ENCODE results near the gene TGIF2. TPM values are rescaled to one million over a fixed set of nuclear protein-coding genes. Genes with fewer than 3 reads are reported as not detected.
"Not testable (repeated sequence)": the region's sequence is repeated elsewhere in the genome, so short reads cannot be mapped to it uniquely, and the experiment has no call there.

TGIF2 gene
- total and polyA plus RNA-seq, 4 donors, result 4.2 to 32.8 (median 11.1) TPM

GRCh38 chr20:36606158-36607066, 33.0 kb downstream of the TGIF2 start:
- peak in 1 of 3 donors; percentile 29 for DNase-seq
- peak overlapping the region; percentile 60 to 91 for H3K9ac ChIP-seq (ENCODE audit: insufficient read depth in 1 of 2, low read length in 2 of 2)
- 1% methylated on average over 31 of the region's 31 CpGs for WGBS, 2 donors
- peaks cover 14 to 20% (median 14%) of the 10 kb centered on the region in 4 donors for H3K36me3 ChIP-seq (ENCODE audit: control insufficient read depth in 4 of 4, insufficient read depth in 4 of 4, low read length in 4 of 4)
- ATAC-seq (ENCODE audit: insufficient read depth, low FRiP score), result no peak
- no peak for TF ChIP-seq CTCF (IDR thresholded peaks at IDR 0.05; ENCODE audit: control extremely low read depth, extremely low read depth)
- H3K27me3 ChIP-seq (ENCODE audit: control insufficient read depth in 3 of 3, insufficient read depth in 3 of 3, low read length in 2 of 3), result no peaks in the 10 kb centered on the region
- H3K9me3 ChIP-seq (ENCODE audit: control insufficient read depth in 4 of 4, insufficient read depth in 3 of 4, low read length in 3 of 4), result no peaks in the 10 kb centered on the region
- H3K4me3 ChIP-seq, result peak overlapping the region; percentile 95
- peak overlapping the region; percentile 89 to 97 for H3K27ac ChIP-seq (ENCODE audit: low read depth in 1 of 2, low read length in 1 of 2)
- H3K4me1 ChIP-seq (ENCODE audit: control insufficient read depth in 5 of 5, insufficient read depth in 5 of 5, low read length in 5 of 5), result peaks cover 0 to 13% (median 0%) of the 10 kb centered on the region in 5 donors

GRCh38 chr20:36607586-36608387, 34.4 kb downstream of the TGIF2 start:
- peaks cover 0 to 13% (median 0%) of the 10 kb centered on the region in 5 donors for H3K4me1 ChIP-seq (ENCODE audit: control insufficient read depth in 5 of 5, insufficient read depth in 5 of 5, low read length in 5 of 5)
- no peaks in the 10 kb centered on the region for H3K27me3 ChIP-seq (ENCODE audit: control insufficient read depth in 3 of 3, insufficient read depth in 3 of 3, low read length in 2 of 3)
- no peak overlapping the region for H3K4me3 ChIP-seq
- H3K36me3 ChIP-seq (ENCODE audit: control insufficient read depth in 4 of 4, insufficient read depth in 4 of 4, low read length in 4 of 4), result peaks cover 19 to 29% (median 22%) of the 10 kb centered on the region in 4 donors
- DNase-seq (no peak), ATAC-seq (ENCODE audit: insufficient read depth, low FRiP score) (no peak)
- TF ChIP-seq CTCF (IDR thresholded peaks at IDR 0.05; ENCODE audit: control extremely low read depth, extremely low read depth), result no peak
- H3K9ac ChIP-seq (ENCODE audit: insufficient read depth in 1 of 2, low read length in 2 of 2), result no peak overlapping the region
- H3K9me3 ChIP-seq (ENCODE audit: control insufficient read depth in 4 of 4, insufficient read depth in 3 of 4, low read length in 3 of 4), result no peaks in the 10 kb centered on the region
- WGBS, 2 donors, result 67 to 77% methylated on average over 7 of the region's 7 CpGs
- peak overlapping the region in 1 of 2 donors; percentile 26 for H3K27ac ChIP-seq (ENCODE audit: low read depth in 1 of 2, low read length in 1 of 2)

- H3K9ac ChIP-seq (ENCODE audit: insufficient read depth in 1 of 2, low read length in 2 of 2); H3K9me3 ChIP-seq (ENCODE audit: control insufficient read depth in 4 of 4, insufficient read depth in 3 of 4, low read length in 3 of 4); ATAC-seq (ENCODE audit: insufficient read depth, low FRiP score); DNase-seq; H3K27ac ChIP-seq (ENCODE audit: low read depth in 1 of 2, low read length in 1 of 2); H3K4me3 ChIP-seq; H3K27me3 ChIP-seq (ENCODE audit: control insufficient read depth in 3 of 3, insufficient read depth in 3 of 3, low read length in 2 of 3): not testable (repeated sequence)
- Histone ChIP-seq H3K4me1 (ENCODE audit: control insufficient read depth in 5 of 5, insufficient read depth in 5 of 5, low read length in 5 of 5) (peaks cover 0 to 13% (median 0%) of the 10 kb centered on the region in 5 donors), H3K36me3 (ENCODE audit: control insufficient read depth in 4 of 4, insufficient read depth in 4 of 4, low read length in 4 of 4) (peaks cover 19 to 33% (median 24%) of the 10 kb centered on the region in 4 donors)
- WGBS, 2 donors, result 79 to 88% methylated on average over 6 of the region's 6 CpGs
Measured at GRCh38 chr20:36608388-36608728, 35.0 kb downstream of the TGIF2 start.

- Histone ChIP-seq H3K4me3 (no peak overlapping the region), H3K36me3 (ENCODE audit: control insufficient read depth in 4 of 4, insufficient read depth in 4 of 4, low read length in 4 of 4) (peaks cover 19 to 54% (median 25%) of the 10 kb centered on the region in 4 donors), H3K9me3 (ENCODE audit: control insufficient read depth in 4 of 4, insufficient read depth in 3 of 4, low read length in 3 of 4) (no peaks in the 10 kb centered on the region), H3K9ac (ENCODE audit: insufficient read depth in 1 of 2, low read length in 2 of 2) (no peak overlapping the region), H3K4me1 (ENCODE audit: control insufficient read depth in 5 of 5, insufficient read depth in 5 of 5, low read length in 5 of 5) (peaks cover 0 to 6% (median 0%) of the 10 kb centered on the region in 5 donors), H3K27ac (ENCODE audit: low read depth in 1 of 2, low read length in 1 of 2) (no peak overlapping the region), H3K27me3 (ENCODE audit: control insufficient read depth in 3 of 3, insufficient read depth in 3 of 3, low read length in 2 of 3) (no peaks in the 10 kb centered on the region)
- ATAC-seq (ENCODE audit: insufficient read depth, low FRiP score) (no peak), DNase-seq (no peak)
- TF ChIP-seq CTCF (IDR thresholded peaks at IDR 0.05; ENCODE audit: control extremely low read depth, extremely low read depth), result no peak
- 85 to 91% methylated on average over 5 of the region's 5 CpGs for WGBS, 2 donors
Measured at GRCh38 chr20:36611625-36612024, 38.2 kb downstream of the TGIF2 start.

Data from lung (tissue), 12 donors.